CD4-positive, CD25-positive, alpha-beta regulatory T cell (primary cell): Measurements from ENCODE around the gene AXIN2. TPM values are rescaled to one million over a fixed set of nuclear protein-coding genes. Genes with fewer than 3 reads are reported as not detected.

Experiments
- ATAC-seq, 2 donors: fragments of 150-1000 bp; cut with Tn5 transposase; one replicate each; pipeline ENCODE4 v1.10.0; 2021; ENCODE audit warnings: low read depth in 2 of 2, moderate number of reproducible peaks in 2 of 2, moderate library complexity in 1 of 2
- DNase-seq, 3 donors: peaks; one replicate each; pipeline versions ENCODE4 v3.0.0 to v3.0.0-alpha.2; 2012 to 2022; ENCODE audit warnings: mixed read lengths in 1 of 3
- H3K27ac ChIP-seq: one replicate; pipeline ENCODE4 v1.7.0; 2013; ENCODE audit warnings: mild to moderate bottlenecking, low read length; ENCODE audit not compliant: insufficient read depth, poor library complexity, severe bottlenecking
- H3K27me3 ChIP-seq: one replicate; pipeline ENCODE4 v1.7.0; 2013; ENCODE audit warnings: low read length; ENCODE audit not compliant: control insufficient read depth, insufficient read depth
- H3K36me3 ChIP-seq: one replicate; pipeline ENCODE4 v1.7.0; 2013; ENCODE audit warnings: mild to moderate bottlenecking, low read length, moderate library complexity; ENCODE audit not compliant: control insufficient read depth, insufficient read depth
- H3K4me1 ChIP-seq: 2 replicates; pipeline ENCODE4 v1.7.0; 2013; ENCODE audit warnings: mild to moderate bottlenecking, low read length; ENCODE audit not compliant: insufficient read depth, control insufficient read depth, poor library complexity, severe bottlenecking
- H3K4me3 ChIP-seq: one replicate; pipeline ENCODE4 v1.7.0; 2013; ENCODE audit warnings: low read depth, mild to moderate bottlenecking, low read length, moderate library complexity
- H3K9me3 ChIP-seq, 2 experiments: 1 replicate in 1 of 2; 2 replicates in 1 of 2; pipeline ENCODE4 v1.7.0; 2013; ENCODE audit warnings: low read length in 2 of 2, mild to moderate bottlenecking in 1 of 2, moderate library complexity in 1 of 2; ENCODE audit not compliant: control insufficient read depth in 2 of 2
- H3K27ac Mint-ChIP-seq, 3 donors: one replicate each; pipeline ENCODE4 v1.8.0; 2020 to 2022; ENCODE audit warnings: mild to moderate bottlenecking in 3 of 3, mixed read lengths in 3 of 3, moderate library complexity in 2 of 3
- H3K27me3 Mint-ChIP-seq: one replicate; pipeline ENCODE4 v1.8.0; 2022; ENCODE audit warnings: mild to moderate bottlenecking, mixed read lengths
- H3K36me3 Mint-ChIP-seq: one replicate; pipeline ENCODE4 v1.8.0; 2020; ENCODE audit warnings: mixed read lengths
- H3K4me1 Mint-ChIP-seq, 4 donors: one replicate each; pipeline ENCODE4 v1.8.0; 2020 to 2022; ENCODE audit warnings: mixed read lengths in 4 of 4, mild to moderate bottlenecking in 1 of 4
- H3K4me3 Mint-ChIP-seq, 4 donors: one replicate each; pipeline ENCODE4 v1.8.0; 2020 to 2022; ENCODE audit warnings: mild to moderate bottlenecking in 4 of 4, mixed read lengths in 4 of 4, moderate library complexity in 3 of 4
- H3K9me3 Mint-ChIP-seq, 7 donors: one replicate each; pipeline ENCODE4 v1.8.0; 2020 to 2022; ENCODE audit warnings: mixed read lengths in 7 of 7, mild to moderate bottlenecking in 3 of 7, moderate library complexity in 2 of 7
- polyA plus RNA-seq, 4 donors: library from polyadenylated mRNA; unstranded; fragments of 300-500 nt; fragmentation: Illumina TruSeq; gene quantifications; one replicate each; pipeline ENCODE4 v1.2.3, GENCODE V29; 2021
- total RNA-seq: library from RNA; stranded (reverse); gene quantifications from one replicate; pipeline ENCODE4 v1.2.3, GENCODE V29; 2022

The AXIN2 gene
- total and polyA plus RNA-seq, 5 donors from 2014 or later = 0.80 to 17.9 (median 2.0) TPM

- DNase-seq = no peak
- H3K27me3 Mint-ChIP-seq = peaks cover 5% of the 10 kb centered on the region
- H3K27ac Mint-ChIP-seq = peak overlapping the region in 1 of 3 donors; percentile 76
- H3K36me3 ChIP-seq = no peaks in the 10 kb centered on the region
- H3K9me3 ChIP-seq = no peaks in the 10 kb centered on the region
- peaks cover 8% of the 10 kb centered on the region for H3K4me1 ChIP-seq
- H3K27me3 ChIP-seq = peaks cover 3% of the 10 kb centered on the region
- no peaks in the 10 kb centered on the region for H3K36me3 Mint-ChIP-seq
- no peak overlapping the region for H3K4me3 ChIP-seq
- ATAC-seq = no peak
- no peak overlapping the region for H3K4me3 Mint-ChIP-seq
- no peak overlapping the region for H3K27ac ChIP-seq
- peaks cover 0 to 1% (median 0%) of the 10 kb centered on the region in 7 donors for H3K9me3 Mint-ChIP-seq
- H3K4me1 Mint-ChIP-seq = peaks cover 0 to 11% (median 6%) of the 10 kb centered on the region in 4 donors
These were observed 64.6 kb downstream of the AXIN2 start for GRCh38 chr17:65496801-65497200.

- peak; percentile 16 to 46 for ATAC-seq
- Histone ChIP-seq H3K9me3 (no peaks in the 10 kb centered on the region), H3K4me3 (no peak overlapping the region), H3K27me3 (peaks cover 3% of the 10 kb centered on the region), H3K27ac (no peak overlapping the region), H3K4me1 (peaks cover 8% of the 10 kb centered on the region), H3K36me3 (no peaks in the 10 kb centered on the region)
- Mint-ChIP-seq H3K27me3 (peaks cover 5% of the 10 kb centered on the region), H3K9me3 (peaks cover 0 to 7% (median 0%) of the 10 kb centered on the region in 7 donors), H3K36me3 (no peaks in the 10 kb centered on the region), H3K4me1 (peaks cover 0 to 11% (median 6%) of the 10 kb centered on the region in 4 donors), H3K27ac (peak overlapping the region in 1 of 3 donors; percentile 36), H3K4me3 (peak overlapping the region in 2 of 4 donors; percentile 52 to 66)
- peak in 2 of 3 donors; percentile 6 to 16 for DNase-seq
These were observed 66.1 kb downstream of the AXIN2 start for GRCh38 chr17:65495122-65496055.

GRCh38 chr17:65489413-65490155 is 71.9 kb downstream of the AXIN2 start:
- no peak overlapping the region for H3K27ac Mint-ChIP-seq
- H3K4me3 ChIP-seq = no peak overlapping the region
- H3K4me3 Mint-ChIP-seq = no peak overlapping the region

GRCh38 chr17:65488665-65489064 is 72.8 kb downstream of the AXIN2 start:
- H3K9me3 ChIP-seq = no peaks in the 10 kb centered on the region
- no peaks in the 10 kb centered on the region for H3K36me3 Mint-ChIP-seq
- no peaks in the 10 kb centered on the region for H3K4me1 ChIP-seq
- H3K9me3 Mint-ChIP-seq = peaks cover 0 to 7% (median 0%) of the 10 kb centered on the region in 7 donors
- peaks cover 10% of the 10 kb centered on the region for H3K27me3 Mint-ChIP-seq
- no peaks in the 10 kb centered on the region for H3K27me3 ChIP-seq
- ATAC-seq = no peak
- H3K36me3 ChIP-seq = no peaks in the 10 kb centered on the region
- no peak overlapping the region for H3K4me3 Mint-ChIP-seq
- no peak overlapping the region for H3K4me3 ChIP-seq
- no peak for DNase-seq
- H3K27ac ChIP-seq = no peak overlapping the region
- no peak overlapping the region for H3K27ac Mint-ChIP-seq
- no peaks in the 10 kb centered on the region for H3K4me1 Mint-ChIP-seq

More at GRCh38 chr17:65489413-65490155, 71.9 kb downstream of the AXIN2 start:
- Histone ChIP-seq H3K36me3 (no peaks in the 10 kb centered on the region), H3K27ac (no peak overlapping the region), H3K4me1 (no peaks in the 10 kb centered on the region), H3K27me3 (peaks cover 3% of the 10 kb centered on the region), H3K9me3 (no peaks in the 10 kb centered on the region)
- DNase-seq = no peak
- no peak for ATAC-seq
- Mint-ChIP-seq H3K4me1 (no peaks in the 10 kb centered on the region), H3K9me3 (peaks cover 0 to 7% (median 0%) of the 10 kb centered on the region in 7 donors), H3K36me3 (no peaks in the 10 kb centered on the region), H3K27me3 (peaks cover 10% of the 10 kb centered on the region)

- H3K27ac ChIP-seq = no peak overlapping the region
- no peak overlapping the region for H3K4me3 ChIP-seq
- no peaks in the 10 kb centered on the region for H3K4me1 ChIP-seq
- no peaks in the 10 kb centered on the region for H3K4me1 Mint-ChIP-seq
- H3K9me3 ChIP-seq = no peaks in the 10 kb centered on the region
- H3K36me3 Mint-ChIP-seq = no peaks in the 10 kb centered on the region
- DNase-seq = no peak
- H3K4me3 Mint-ChIP-seq = no peak overlapping the region
- no peak overlapping the region for H3K27ac Mint-ChIP-seq
- peaks cover 10% of the 10 kb centered on the region for H3K27me3 Mint-ChIP-seq
- peaks cover 0 to 7% (median 0%) of the 10 kb centered on the region in 7 donors for H3K9me3 Mint-ChIP-seq
- no peaks in the 10 kb centered on the region for H3K36me3 ChIP-seq
- ATAC-seq = no peak
- no peaks in the 10 kb centered on the region for H3K27me3 ChIP-seq
These were observed 73.5 kb downstream of the AXIN2 start for GRCh38 chr17:65487990-65488389.

GRCh38 chr17:65487161-65487560 is 74.3 kb downstream of the AXIN2 start:
- Histone ChIP-seq H3K27ac (no peak overlapping the region), H3K36me3 (no peaks in the 10 kb centered on the region), H3K4me1 (no peaks in the 10 kb centered on the region), H3K27me3 (no peaks in the 10 kb centered on the region), H3K4me3 (no peak overlapping the region), H3K9me3 (no peaks in the 10 kb centered on the region)
- H3K4me1 Mint-ChIP-seq = no peaks in the 10 kb centered on the region
- no peak overlapping the region for H3K4me3 Mint-ChIP-seq
- DNase-seq (no peak), ATAC-seq (no peak)
- no peaks in the 10 kb centered on the region for H3K36me3 Mint-ChIP-seq
- no peak overlapping the region for H3K27ac Mint-ChIP-seq
- H3K9me3 Mint-ChIP-seq = peaks cover 0 to 7% (median 0%) of the 10 kb centered on the region in 7 donors
- peaks cover 10% of the 10 kb centered on the region for H3K27me3 Mint-ChIP-seq

GRCh38 chr17:65485388-65486299 is 75.8 kb downstream of the AXIN2 start:
- no peaks in the 10 kb centered on the region for H3K9me3 ChIP-seq
- no peak for DNase-seq
- Mint-ChIP-seq H3K36me3 (no peaks in the 10 kb centered on the region), H3K4me1 (no peaks in the 10 kb centered on the region), H3K27ac (no peak overlapping the region), H3K27me3 (peaks cover 10% of the 10 kb centered on the region), H3K4me3 (no peak overlapping the region), H3K9me3 (peaks cover 0 to 2% (median 0%) of the 10 kb centered on the region in 7 donors)
- no peak overlapping the region for H3K4me3 ChIP-seq
- H3K27ac ChIP-seq = no peak overlapping the region
- no peaks in the 10 kb centered on the region for H3K27me3 ChIP-seq
- ATAC-seq = no peak
- no peaks in the 10 kb centered on the region for H3K36me3 ChIP-seq
- no peaks in the 10 kb centered on the region for H3K4me1 ChIP-seq
